Measurements from ENCODE around the gene GCHFR. TPM values are rescaled to one million over a fixed set of nuclear protein-coding genes. Genes with fewer than 3 reads are reported as not detected.

The GCHFR gene
- total RNA-seq, 4 donors from 2014 or later, result 60.0 to 135 (median 117) TPM

- no peak for TF ChIP-seq CTCF (IDR thresholded peaks at IDR 0.05; ENCODE audit: low read depth)
Observed at GRCh38 chr15:40790718-40791117, 26.9 kb downstream of the GCHFR start.

- no peak for TF ChIP-seq CTCF (IDR thresholded peaks at IDR 0.05; ENCODE audit: low read depth)
Observed at GRCh38 chr15:40792394-40792793, 28.5 kb downstream of the GCHFR start.

- TF ChIP-seq CTCF (IDR thresholded peaks at IDR 0.05; ENCODE audit: low read depth), result no peak
Observed at GRCh38 chr15:40793216-40793989, 29.5 kb downstream of the GCHFR start.

GRCh38 chr15:40796041-40796440 lies 32.2 kb downstream of the GCHFR start:
- no peak for TF ChIP-seq CTCF (IDR thresholded peaks at IDR 0.05; ENCODE audit: low read depth)

GRCh38 chr15:40796512-40796911 lies 32.6 kb downstream of the GCHFR start:
- no peak for TF ChIP-seq CTCF (IDR thresholded peaks at IDR 0.05; ENCODE audit: low read depth)

- TF ChIP-seq CTCF (IDR thresholded peaks at IDR 0.05; ENCODE audit: low read depth), result no peak
Observed at GRCh38 chr15:40799523-40799922, 35.7 kb downstream of the GCHFR start.

- TF ChIP-seq CTCF (IDR thresholded peaks at IDR 0.05; ENCODE audit: low read depth), result no peak
Observed at GRCh38 chr15:40803076-40803475, 39.2 kb downstream of the GCHFR start.

Data from subcutaneous adipose tissue (tissue), 4 donors.